Iris pigment epithelial cell (primary cell): ENCODE measurements around the gene TAS1R3.
"Not testable (repeated sequence)": the region's sequence is repeated elsewhere in the genome, so short reads cannot be mapped to it uniquely, and the experiment has no call there.

Experiments used
- DNase-seq: peaks from one replicate; pipeline ENCODE4 v3.0.0-alpha.2; 2011; ENCODE audit warnings: low read depth

Gene TAS1R3

GRCh38 chr1:1354271-1355247 is 23.5 kb downstream of the TAS1R3 start:
- no peak for DNase-seq

GRCh38 chr1:1355416-1355815 is 24.3 kb downstream of the TAS1R3 start:
- peak; percentile 63 for DNase-seq

- no peak for DNase-seq
These were observed 25.2 kb downstream of the TAS1R3 start for GRCh38 chr1:1356166-1356795.

- DNase-seq: no peak
These were observed 25.8 kb downstream of the TAS1R3 start for GRCh38 chr1:1356796-1357401.

GRCh38 chr1:1357871-1358432 is 26.9 kb downstream of the TAS1R3 start:
- no peak for DNase-seq

GRCh38 chr1:1358433-1359271 is 27.6 kb downstream of the TAS1R3 start, which contains the start of gene MXRA8:
TSS of gene MXRA8 (minus strand) at chr1:1358555. CDS start at chr1:1358504, 51 bp downstream.
- peak; percentile 63 for DNase-seq

GRCh38 chr1:1359308-1359663 is 28.2 kb downstream of the TAS1R3 start:
- peak; percentile 79 for DNase-seq

GRCh38 chr1:1359664-1360468 is 28.8 kb downstream of the TAS1R3 start:
- DNase-seq: no peak

- DNase-seq: peak; percentile 94
These were observed 29.6 kb downstream of the TAS1R3 start for GRCh38 chr1:1360506-1361169.

- DNase-seq: no peak
These were observed 30.3 kb downstream of the TAS1R3 start for GRCh38 chr1:1361233-1361981.

GRCh38 chr1:1361982-1362423 is 30.9 kb downstream of the TAS1R3 start:
- DNase-seq: peak; percentile 88

- no peak for DNase-seq
These were observed 33.2 kb downstream of the TAS1R3 start for GRCh38 chr1:1364266-1364665.

GRCh38 chr1:1365875-1366698 is 35.0 kb downstream of the TAS1R3 start:
- DNase-seq: no peak

- DNase-seq: no peak
These were observed 35.6 kb downstream of the TAS1R3 start for GRCh38 chr1:1366699-1367066.

GRCh38 chr1:1367315-1367714 is 36.2 kb downstream of the TAS1R3 start:
- no peak for DNase-seq

- DNase-seq: not testable (repeated sequence)
These were observed 39.0 kb downstream of the TAS1R3 start for GRCh38 chr1:1370094-1370493.

- no peak for DNase-seq
These were observed 39.8 kb downstream of the TAS1R3 start for GRCh38 chr1:1370771-1371300.

GRCh38 chr1:1371364-1371745 is 40.3 kb downstream of the TAS1R3 start:
- DNase-seq: no peak
